HCT116 (cell line): Measurements from ENCODE around the gene RBFOX2. TPM values are rescaled to one million over a fixed set of nuclear protein-coding genes. Genes with fewer than 3 reads are reported as not detected.

Experiments
- ATAC-seq: fragments of 200-7000 bp; cut with Tn5 transposase; 2 replicates; pipeline ENCODE4 v1.9.1; 2020; ENCODE audit warnings: mild to moderate bottlenecking, moderate library complexity
- BruUV-seq: library from RNA; stranded (reverse); fragments of 400-500 nt; replicated peaks from 2 replicates; lab custom pipeline; 2021; lab: Mats Ljungman, UMichigan
- CTCF ChIA-PET: fragments of 300-600 bp; sonication (Branson Sonifier 250); formaldehyde crosslinking; loops from one replicate; lab custom pipeline; 2021; ENCODE audit warnings: antibody characterized with exemption; lab: Charles Lee
- POLR2A ChIA-PET: fragments of 300-600, 350-600 bp; sonication (Branson Sonifier 250); formaldehyde crosslinking; loops from one replicate; lab custom pipeline; 2021; ENCODE audit warnings: antibody characterized with exemption; lab: Charles Lee
- RAD21 ChIA-PET, 2 experiments: fragments of 300-600 bp; sonication (Branson Sonifier 250); formaldehyde crosslinking; loops; one replicate each; lab custom pipeline; 2023; ENCODE audit warnings: low total read pairs in 2 of 2; ENCODE audit not compliant: uncharacterized antibody in 2 of 2, unreplicated experiment in 2 of 2, low non-redundant PET in 1 of 2; lab: Charles Lee
- DNase-seq: peaks from one replicate; pipeline ENCODE4 v3.0.0-alpha.2; 2010; ENCODE audit warnings: low read depth, low spot score
- H2AFZ ChIP-seq: fragments of 200-600 bp; shearing (Covaris generic), sonication (generic); 2 replicates; pipeline ENCODE4 v1.6.1; 2017; ENCODE audit warnings: low read depth, mixed run types, mixed read lengths, antibody characterized with exemption, low read length; ENCODE audit not compliant: poor library complexity, severe bottlenecking
- H3K27ac ChIP-seq: 2 replicates; pipeline ENCODE4 v1.5.1; 2012; ENCODE audit warnings: low read depth, low read length
- H3K27me3 ChIP-seq: fragments of 200-600 bp; sonication (generic); 2 replicates; pipeline ENCODE4 v1.6.1; 2016; ENCODE audit warnings: mixed run types, low read length, mixed read lengths; ENCODE audit not compliant: insufficient read depth
- H3K36me3 ChIP-seq, 2 experiments: fragments of 200-500 bp in 1 of 2; fragments of 200-600 bp in 1 of 2; sonication (Bioruptor generic) in 1 of 2; sonication (generic) in 1 of 2; 2 replicates each; pipeline versions ENCODE4 v1.5.1 to v1.6.1; 2014 to 2016; ENCODE audit warnings: low read length in 2 of 2, inconsistent platforms in 1 of 2, mixed read lengths in 1 of 2, mixed run types in 1 of 2; ENCODE audit not compliant: insufficient read depth in 2 of 2, control insufficient read depth in 1 of 2
- H3K4me1 ChIP-seq, 2 experiments: fragments of 200-600 bp in 1 of 2; sonication (generic) in 1 of 2; 2 replicates each; pipeline versions ENCODE4 v1.5.1 to v1.6.1; 2012 to 2017; ENCODE audit warnings: low read length in 2 of 2, inconsistent platforms in 1 of 2, mild to moderate bottlenecking in 1 of 2, mixed read lengths in 1 of 2, mixed run types in 1 of 2, moderate library complexity in 1 of 2; ENCODE audit not compliant: insufficient read depth in 2 of 2, control insufficient read depth in 1 of 2
- H3K4me2 ChIP-seq: fragments of 200-600 bp; sonication (generic); 2 replicates; pipeline ENCODE4 v1.6.1; 2017; ENCODE audit warnings: mixed run types, low read length, mixed read lengths
- H3K4me3 ChIP-seq, 2 experiments: fragments of 200-600 bp in 1 of 2; sonication (generic) in 1 of 2; replicated peaks in 1 of 2; 2 replicates each; pipeline ENCODE4 v1.5.1; 2011 to 2016; ENCODE audit warnings: low read length in 2 of 2, control low read depth in 1 of 2, low read depth in 1 of 2, mild to moderate bottlenecking in 1 of 2, mixed read lengths in 1 of 2, mixed run types in 1 of 2
- H3K79me2 ChIP-seq: fragments of 200-600 bp; sonication (generic); 2 replicates; pipeline ENCODE4 v1.6.1; 2017; ENCODE audit warnings: mild to moderate bottlenecking, mixed run types, low read length, moderate library complexity, mixed read lengths; ENCODE audit not compliant: insufficient read depth
- H3K9ac ChIP-seq: fragments of 200-600 bp; sonication (generic); 2 replicates; pipeline ENCODE4 v1.6.1; 2016; ENCODE audit warnings: low read length, mixed read lengths
- H3K9me2 ChIP-seq: fragments of 200-600 bp; sonication (generic), shearing (Covaris generic); 2 replicates; pipeline ENCODE4 v1.6.1; 2017; ENCODE audit warnings: mixed run types, mild to moderate bottlenecking, moderate library complexity; ENCODE audit not compliant: insufficient read depth
- H3K9me3 ChIP-seq, 2 experiments: fragments of 200-500 bp in 1 of 2; fragments of 200-600 bp in 1 of 2; sonication (Bioruptor generic) in 1 of 2; sonication (generic) in 1 of 2; 2 replicates each; pipeline ENCODE4 v1.6.1; 2014 to 2017; ENCODE audit warnings: low read length in 2 of 2, mixed read lengths in 2 of 2, inconsistent platforms in 1 of 2, low read depth in 1 of 2, mild to moderate bottlenecking in 1 of 2, mixed run types in 1 of 2, moderate library complexity in 1 of 2; ENCODE audit not compliant: control insufficient read depth in 1 of 2, insufficient read depth in 1 of 2
- H4K20me1 ChIP-seq: fragments of 200-600 bp; sonication (generic), shearing (Covaris generic); 2 replicates; pipeline ENCODE4 v1.6.1; 2017; ENCODE audit warnings: mixed run types, mild to moderate bottlenecking, moderate library complexity; ENCODE audit not compliant: insufficient read depth
- ATF3 ChIP-seq: IDR thresholded peaks from 2 replicates; pipeline ENCODE4 v1.6.1; 2012
- CBX3 ChIP-seq: IDR thresholded peaks from 2 replicates; pipeline ENCODE4 v1.6.1; 2012; ENCODE audit warnings: low read depth
- CEBPB ChIP-seq: IDR thresholded peaks from 2 replicates; pipeline ENCODE4 v1.6.1; 2012; ENCODE audit warnings: low read depth
- CTCF ChIP-seq, 3 experiments: fragments of 200-600 bp in 1 of 3; sonication (generic) in 1 of 3; IDR thresholded peaks in 2 of 3; conservative IDR thresholded peaks in 1 of 3; 2 replicates each; pipeline ENCODE4 v1.5.1; 2012 to 2017; ENCODE audit warnings: low read depth in 2 of 3, low read length in 2 of 3, antibody characterized with exemption in 1 of 3, borderline replicate concordance in 1 of 3, control low read depth in 1 of 3, mild to moderate bottlenecking in 1 of 3, mixed read lengths in 1 of 3, mixed run types in 1 of 3, moderate library complexity in 1 of 3; ENCODE audit not compliant: insufficient read depth in 1 of 3
- EGR1 ChIP-seq: IDR thresholded peaks from 2 replicates; pipeline ENCODE4 v1.6.1; 2012; ENCODE audit warnings: low read depth
- ELF1 ChIP-seq: IDR thresholded peaks from 2 replicates; pipeline ENCODE4 v1.6.1; 2012; ENCODE audit warnings: low read depth, borderline replicate concordance
- EZH2 ChIP-seq: fragments of 200-600 bp; sonication (generic); IDR thresholded peaks from 2 replicates; pipeline ENCODE4 v1.6.1; 2017; ENCODE audit warnings: antibody characterized with exemption, mixed run types
- FOSL1 ChIP-seq: IDR thresholded peaks from 2 replicates; pipeline ENCODE4 v1.6.1; 2012; ENCODE audit warnings: low read depth
- JUND ChIP-seq: IDR thresholded peaks from 2 replicates; pipeline ENCODE4 v1.6.1; 2012
- MAX ChIP-seq: IDR thresholded peaks from 2 replicates; pipeline ENCODE4 v1.6.1; 2012
- POLR2AphosphoS5 ChIP-seq: IDR thresholded peaks from 2 replicates; pipeline ENCODE4 v1.6.1; 2011; ENCODE audit warnings: mild to moderate bottlenecking, low read depth, low read length, moderate library complexity
- REST ChIP-seq: IDR thresholded peaks from 2 replicates; pipeline ENCODE4 v1.6.1; 2012; ENCODE audit warnings: low read depth
- SIN3A ChIP-seq: IDR thresholded peaks from 2 replicates; pipeline ENCODE4 v1.6.1; 2012; ENCODE audit warnings: low read depth
- SP1 ChIP-seq: IDR thresholded peaks from 2 replicates; pipeline ENCODE4 v1.6.1; 2012; ENCODE audit warnings: low read depth
- SRF ChIP-seq: IDR thresholded peaks from 2 replicates; pipeline ENCODE4 v1.6.1; 2012; ENCODE audit warnings: low read depth
- TCF7L2 ChIP-seq: IDR thresholded peaks from 2 replicates; pipeline ENCODE4 v1.7.0; 2011; ENCODE audit warnings: borderline replicate concordance, inconsistent platforms; ENCODE audit not compliant: insufficient read depth, insufficient read length; ENCODE audit errors: extremely low read depth
- YY1 ChIP-seq: IDR thresholded peaks from 2 replicates; pipeline ENCODE4 v1.6.1; 2011; ENCODE audit warnings: low read length, low read depth, moderate library complexity, mild to moderate bottlenecking; ENCODE audit not compliant: insufficient replicate concordance; ENCODE audit errors: extremely low read depth
- ZBTB33 ChIP-seq: IDR thresholded peaks from 2 replicates; pipeline ENCODE4 v1.6.1; 2011; ENCODE audit warnings: mild to moderate bottlenecking, low read length, moderate library complexity; ENCODE audit not compliant: insufficient replicate concordance; ENCODE audit errors: extremely low read depth
- ZFX ChIP-seq: fragments of 450-650 bp; IDR thresholded peaks from 2 replicates; pipeline ENCODE4 v1.6.1; 2017
- ZNF274 ChIP-seq: fragments of 200-500 bp; sonication (Bioruptor generic); IDR thresholded peaks from 2 replicates; pipeline ENCODE4 v1.6.1; 2014; ENCODE audit warnings: mild to moderate bottlenecking, low read depth, low read length, inconsistent platforms
- intact Hi-C: fragments of 100-400 bp; cut with micrococcal nuclease; formaldehyde crosslinking; loops from 2 replicates; pipeline ENCODE4 v1.10.0; 2022
- total RNA-seq: library from RNA; stranded (reverse); gene quantifications from one replicate; pipeline ENCODE4 v1.2.1, GENCODE V29; 2021; ENCODE audit not compliant: unreplicated experiment

RBFOX2 gene
- total RNA-seq, 1 experiment from 2014 or later: 83.9 TPM

GRCh38 chr22:35998748-35999147 lies 29.9 kb downstream of the RBFOX2 start:
- CTCF ChIA-PET: no interaction called here
- H3K36me3 ChIP-seq: no peaks in the 10 kb centered on the region
- H3K27me3 ChIP-seq: no peaks in the 10 kb centered on the region
- POLR2A ChIA-PET: no interaction called here
- H3K4me3 ChIP-seq: no peak overlapping the region
- H3K27ac ChIP-seq: no peak overlapping the region
- peaks cover 12 to 19% of the 10 kb centered on the region in 2 experiments for H3K4me1 ChIP-seq
- H2AFZ ChIP-seq: no peak overlapping the region
- H3K9me2 ChIP-seq: no peaks in the 10 kb centered on the region
- intact Hi-C loops: no loop called here
- H4K20me1 ChIP-seq: peaks cover 4% of the 10 kb centered on the region; the same call in 1 of the 2 replicates
- DNase-seq (no peak), ATAC-seq (no peak)
- no peak overlapping the region for H3K4me2 ChIP-seq
- no peak overlapping the region for H3K9ac ChIP-seq
- H3K79me2 ChIP-seq: peaks cover 62% of the 10 kb centered on the region
- no peak for TF ChIP-seq ZFX
- TF ChIP-seq CEBPB: no peak
- TF ChIP-seq CBX3: no peak
- no peak for TF ChIP-seq TCF7L2
- TF ChIP-seq ZBTB33: no peak
- TF ChIP-seq ATF3: no peak
- TF ChIP-seq EGR1: no peak
- TF ChIP-seq SRF: no peak
- no peak for TF ChIP-seq SP1
- TF ChIP-seq CTCF (IDR thresholded peaks at IDR 0.05 in 2 of 3, conservative IDR thresholded peaks at IDR 0.05 in 1 of 3; ENCODE audit: borderline replicate concordance in 1 of 3, insufficient read depth in 1 of 3, low read depth in 2 of 3, low read length in 2 of 3): no peak
- TF ChIP-seq YY1: no peak
- no peak for TF ChIP-seq JUND
- TF ChIP-seq POLR2AphosphoS5: no peak
- TF ChIP-seq REST: no peak
- TF ChIP-seq MAX: no peak
- no peak for TF ChIP-seq EZH2
- no peak for TF ChIP-seq ELF1
- no peak for TF ChIP-seq FOSL1
- TF ChIP-seq SIN3A: no peak
- TF ChIP-seq ZNF274: no peak
- H3K9me3 ChIP-seq: no peaks in the 10 kb centered on the region
- BruUV-seq: no TSS peak
- RAD21 ChIA-PET: no interaction called here
